Measurements from ENCODE around the gene SPART.
"Not testable (repeated sequence)": the region's sequence is repeated elsewhere in the genome, so short reads cannot be mapped to it uniquely, and the experiment has no call there.

Gene SPART

DNA sequence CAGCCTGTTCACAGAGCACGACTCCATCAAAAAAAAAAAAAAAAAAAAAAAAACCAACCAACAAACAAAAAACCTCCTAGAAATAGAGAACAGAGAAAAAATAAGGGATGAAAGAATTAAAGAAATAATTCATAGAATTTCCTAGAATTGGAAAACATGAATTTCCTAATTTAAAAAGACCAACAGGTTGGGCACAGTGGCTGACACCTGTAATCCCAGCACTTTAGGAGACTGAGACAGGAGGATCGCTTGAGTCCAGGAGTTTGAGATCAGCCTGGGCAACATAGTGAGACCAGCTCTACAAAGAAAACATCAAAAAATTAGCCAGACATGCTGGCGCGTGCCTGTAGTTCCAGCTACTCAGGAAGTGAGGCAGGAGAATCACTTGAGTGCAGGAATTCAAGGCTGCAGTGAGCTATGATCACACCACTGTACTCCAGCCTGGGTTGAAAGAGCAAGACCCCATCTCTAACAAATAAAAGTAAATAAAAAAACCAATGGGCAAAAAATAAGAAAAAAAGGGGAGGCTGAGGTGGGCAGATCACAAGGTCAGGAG, 6.5 kb downstream of the SPART start:
- Histone ChIP-seq H3K4me3 (ENCODE audit: insufficient read depth, low read length, poor library complexity, severe bottlenecking) (no peak overlapping the region), H3K9me2 (replicated peaks; ENCODE audit: insufficient read depth, low read length) (no peaks in the 10 kb centered on the region), H2AFZ (ENCODE audit: low read depth, low read length, severe bottlenecking) (no peak overlapping the region), H3K36me3 (ENCODE audit: low read length) (no peaks in the 10 kb centered on the region), H4K20me1 (ENCODE audit: low read depth, low read length) (no peaks in the 10 kb centered on the region), H3K9ac (ENCODE audit: low read length) (no peak overlapping the region), H3F3A (ENCODE audit: insufficient read depth) (no peaks in the 10 kb centered on the region), H3K79me2 (ENCODE audit: insufficient read depth, low read length) (no peaks in the 10 kb centered on the region), H3K9me3 (ENCODE audit: insufficient read depth, low read length) (no peaks in the 10 kb centered on the region), H3K27me3 (ENCODE audit: low read length) (no peaks in the 10 kb centered on the region), H3K27ac (ENCODE audit: low read depth, low read length) (no peak overlapping the region), H3K4me2 (ENCODE audit: low read depth, low read length, poor library complexity, severe bottlenecking) (no peak overlapping the region)
- TF ChIP-seq EZH2phosphoT487 (conservative IDR thresholded peaks at IDR 0.05; ENCODE audit: low read length): no peak
- TF ChIP-seq, protein P1, sequence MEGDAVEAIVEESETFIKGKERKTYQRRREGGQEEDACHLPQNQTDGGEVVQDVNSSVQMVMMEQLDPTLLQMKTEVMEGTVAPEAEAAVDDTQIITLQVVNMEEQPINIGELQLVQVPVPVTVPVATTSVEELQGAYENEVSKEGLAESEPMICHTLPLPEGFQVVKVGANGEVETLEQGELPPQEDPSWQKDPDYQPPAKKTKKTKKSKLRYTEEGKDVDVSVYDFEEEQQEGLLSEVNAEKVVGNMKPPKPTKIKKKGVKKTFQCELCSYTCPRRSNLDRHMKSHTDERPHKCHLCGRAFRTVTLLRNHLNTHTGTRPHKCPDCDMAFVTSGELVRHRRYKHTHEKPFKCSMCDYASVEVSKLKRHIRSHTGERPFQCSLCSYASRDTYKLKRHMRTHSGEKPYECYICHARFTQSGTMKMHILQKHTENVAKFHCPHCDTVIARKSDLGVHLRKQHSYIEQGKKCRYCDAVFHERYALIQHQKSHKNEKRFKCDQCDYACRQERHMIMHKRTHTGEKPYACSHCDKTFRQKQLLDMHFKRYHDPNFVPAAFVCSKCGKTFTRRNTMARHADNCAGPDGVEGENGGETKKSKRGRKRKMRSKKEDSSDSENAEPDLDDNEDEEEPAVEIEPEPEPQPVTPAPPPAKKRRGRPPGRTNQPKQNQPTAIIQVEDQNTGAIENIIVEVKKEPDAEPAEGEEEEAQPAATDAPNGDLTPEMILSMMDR (IDR thresholded peaks at IDR 0.05; ENCODE audit: insufficient read depth, low read length, poor library complexity, severe bottlenecking): no peak

DNA sequence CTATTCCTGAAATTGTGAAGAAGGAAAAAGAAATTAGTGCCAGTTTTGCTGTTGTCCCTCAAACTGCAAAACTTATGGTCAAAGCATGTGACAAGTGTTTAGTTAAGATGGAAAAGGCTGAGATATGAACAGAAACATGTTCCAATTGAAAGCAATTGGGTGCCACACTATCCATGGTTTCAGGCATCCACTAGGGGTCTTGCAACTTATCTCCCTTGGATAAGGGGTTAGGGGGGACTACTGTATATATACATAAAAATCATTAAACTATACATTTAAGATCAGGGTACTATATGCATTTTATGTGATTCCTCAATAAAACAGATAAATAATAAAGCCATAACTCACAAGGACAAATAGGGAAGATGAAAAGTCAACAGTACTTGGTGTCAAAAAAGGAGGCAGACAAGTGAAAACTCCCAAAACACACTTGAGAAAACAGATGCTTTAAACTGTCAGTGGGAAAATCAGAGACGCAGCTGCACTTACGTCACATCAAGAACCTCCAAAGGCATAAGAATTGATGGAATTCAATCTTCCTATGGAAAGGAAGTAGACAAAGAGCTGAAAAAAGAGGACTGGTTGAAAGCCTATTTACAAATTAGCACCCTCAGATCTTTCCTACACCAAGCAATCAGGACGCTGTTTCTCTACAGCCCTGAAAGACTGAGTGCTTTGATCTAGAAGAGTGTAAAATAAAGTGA, 8.1 kb downstream of the SPART start:
- Histone ChIP-seq H3K27me3 (ENCODE audit: low read length) (no peaks in the 10 kb centered on the region), H3K9me2 (replicated peaks; ENCODE audit: insufficient read depth, low read length) (no peaks in the 10 kb centered on the region), H3K79me2 (ENCODE audit: insufficient read depth, low read length) (no peaks in the 10 kb centered on the region), H3K36me3 (ENCODE audit: low read length) (no peaks in the 10 kb centered on the region), H3K9me3 (ENCODE audit: insufficient read depth, low read length) (no peaks in the 10 kb centered on the region), H3K4me2 (ENCODE audit: low read depth, low read length, poor library complexity, severe bottlenecking) (no peak overlapping the region), H3K4me3 (ENCODE audit: insufficient read depth, low read length, poor library complexity, severe bottlenecking) (no peak overlapping the region), H4K20me1 (ENCODE audit: low read depth, low read length) (no peaks in the 10 kb centered on the region), H3F3A (ENCODE audit: insufficient read depth) (no peaks in the 10 kb centered on the region), H3K27ac (ENCODE audit: low read depth, low read length) (no peak overlapping the region), H2AFZ (ENCODE audit: low read depth, low read length, severe bottlenecking) (no peak overlapping the region), H3K9ac (ENCODE audit: low read length) (no peak overlapping the region)
- no peak for TF ChIP-seq EZH2phosphoT487 (conservative IDR thresholded peaks at IDR 0.05; ENCODE audit: low read length)
- TF ChIP-seq, protein P1 (IDR thresholded peaks at IDR 0.05; ENCODE audit: insufficient read depth, low read length, poor library complexity, severe bottlenecking): no peak

DNA sequence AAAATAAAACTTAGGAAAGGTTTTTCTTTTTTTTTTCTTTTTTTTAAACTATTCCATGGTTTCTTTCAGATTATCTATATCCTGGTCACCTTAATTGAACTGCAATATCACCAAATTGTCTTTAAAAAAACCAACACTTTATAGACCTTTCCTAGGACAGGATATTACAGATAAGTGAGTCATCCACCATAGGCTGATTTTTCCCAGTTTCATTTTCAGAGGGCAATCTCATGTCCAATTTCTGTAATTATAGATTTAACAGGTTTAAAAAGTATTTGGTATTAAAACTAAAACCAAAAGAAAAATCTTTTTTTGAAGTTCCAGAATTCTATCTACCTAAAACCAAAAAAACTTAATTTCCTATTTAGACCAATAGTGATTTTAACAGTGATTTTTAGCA, 13.2 kb downstream of the SPART start:
- no peaks in the 10 kb centered on the region for H3K79me2 ChIP-seq (ENCODE audit: insufficient read depth, low read length)
- no peak overlapping the region for H3K4me2 ChIP-seq (ENCODE audit: low read depth, low read length, poor library complexity, severe bottlenecking)
- no peaks in the 10 kb centered on the region for H3F3A ChIP-seq (ENCODE audit: insufficient read depth)
- no peaks in the 10 kb centered on the region for H3K9me2 ChIP-seq (replicated peaks; ENCODE audit: insufficient read depth, low read length)
- TF ChIP-seq EZH2phosphoT487 (conservative IDR thresholded peaks at IDR 0.05; ENCODE audit: low read length): no peak
- TF ChIP-seq, protein P1 (IDR thresholded peaks at IDR 0.05; ENCODE audit: insufficient read depth, low read length, poor library complexity, severe bottlenecking): no peak
- no peak overlapping the region for H2AFZ ChIP-seq (ENCODE audit: low read depth, low read length, severe bottlenecking)
- H3K27me3 ChIP-seq (ENCODE audit: low read length): no peaks in the 10 kb centered on the region
- H3K36me3 ChIP-seq (ENCODE audit: low read length): no peaks in the 10 kb centered on the region
- H3K27ac ChIP-seq (ENCODE audit: low read depth, low read length): no peak overlapping the region
- H3K9ac ChIP-seq (ENCODE audit: low read length): no peak overlapping the region
- no peaks in the 10 kb centered on the region for H3K9me3 ChIP-seq (ENCODE audit: insufficient read depth, low read length)
- H4K20me1 ChIP-seq (ENCODE audit: low read depth, low read length): no peaks in the 10 kb centered on the region
- no peak overlapping the region for H3K4me3 ChIP-seq (ENCODE audit: insufficient read depth, low read length, poor library complexity, severe bottlenecking)

DNA sequence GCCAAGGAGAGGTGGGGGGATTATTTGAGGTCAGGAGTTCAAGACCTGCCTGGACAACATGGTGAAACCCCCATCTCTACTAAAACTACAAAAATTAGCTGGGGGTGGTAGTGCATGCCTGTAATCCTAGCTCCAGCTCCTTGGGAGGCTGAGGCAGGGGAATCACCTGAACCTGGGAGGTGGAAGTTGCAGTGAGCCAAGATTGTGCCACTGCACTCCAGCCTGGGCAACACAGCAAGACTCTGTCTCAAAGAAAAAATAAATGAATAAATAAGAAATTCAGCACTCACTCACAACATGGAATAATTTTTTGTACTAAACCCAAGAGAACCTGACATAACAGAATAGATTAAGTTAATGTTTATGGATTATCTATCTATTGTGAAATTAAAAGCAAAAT, 13.9 kb downstream of the SPART start:
- not testable (repeated sequence) for H3F3A ChIP-seq (ENCODE audit: insufficient read depth); H2AFZ ChIP-seq (ENCODE audit: low read depth, low read length, severe bottlenecking); H3K9ac ChIP-seq (ENCODE audit: low read length); H3K9me3 ChIP-seq (ENCODE audit: insufficient read depth, low read length); H3K27ac ChIP-seq (ENCODE audit: low read depth, low read length); H3K36me3 ChIP-seq (ENCODE audit: low read length); H3K27me3 ChIP-seq (ENCODE audit: low read length); H4K20me1 ChIP-seq (ENCODE audit: low read depth, low read length); H3K4me3 ChIP-seq (ENCODE audit: insufficient read depth, low read length, poor library complexity, severe bottlenecking); H3K4me2 ChIP-seq (ENCODE audit: low read depth, low read length, poor library complexity, severe bottlenecking); H3K9me2 ChIP-seq (replicated peaks; ENCODE audit: insufficient read depth, low read length); H3K79me2 ChIP-seq (ENCODE audit: insufficient read depth, low read length)

All from SU-DHL-6 (cell line).